ENCODE data around the gene IGF2R. TPM values are rescaled to one million over a fixed set of nuclear protein-coding genes. Genes with fewer than 3 reads are reported as not detected.

The IGF2R gene
- total RNA-seq, 1 experiment from 2014 or later = 84.3 TPM

DNA sequence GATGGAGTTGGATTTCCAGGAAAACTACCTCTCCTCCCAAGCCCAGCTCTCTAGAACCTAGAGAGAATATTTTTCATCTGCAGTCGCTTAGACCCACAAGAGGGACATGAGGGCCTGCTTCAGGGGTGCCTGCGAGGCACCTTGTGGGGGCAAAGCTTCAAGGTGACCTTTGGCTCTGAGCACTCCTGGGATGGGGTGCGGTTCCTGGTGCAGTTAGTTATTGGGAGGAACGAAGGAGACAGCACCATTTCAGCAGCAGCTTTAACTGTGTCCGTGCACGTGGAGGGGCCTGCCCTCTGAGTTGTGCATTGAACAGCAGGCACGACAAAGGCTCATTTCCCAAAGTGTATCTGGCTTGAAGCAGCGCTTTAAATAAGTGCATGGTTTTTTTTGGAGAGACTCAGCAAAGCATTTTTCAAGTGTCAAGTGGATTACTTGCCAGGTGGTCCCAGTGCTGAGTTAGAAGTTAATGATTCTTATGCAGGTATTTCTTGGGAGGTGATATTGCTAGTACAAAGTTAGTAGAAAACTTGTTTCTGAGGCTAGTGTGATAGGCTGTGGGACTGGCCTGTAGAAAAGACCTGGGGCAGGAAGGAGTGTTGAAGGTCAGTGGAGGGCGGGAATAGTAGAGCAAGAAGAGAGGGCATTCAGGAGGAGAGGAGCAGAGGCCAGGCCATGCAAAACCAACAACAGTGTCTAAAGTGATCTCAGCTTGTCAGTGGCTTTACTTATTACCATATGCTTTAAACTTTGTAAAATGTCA is 3.8 kb downstream of the IGF2R start:
- DNase-seq (ENCODE audit: extremely low read depth, low read depth) = no peak

DNA sequence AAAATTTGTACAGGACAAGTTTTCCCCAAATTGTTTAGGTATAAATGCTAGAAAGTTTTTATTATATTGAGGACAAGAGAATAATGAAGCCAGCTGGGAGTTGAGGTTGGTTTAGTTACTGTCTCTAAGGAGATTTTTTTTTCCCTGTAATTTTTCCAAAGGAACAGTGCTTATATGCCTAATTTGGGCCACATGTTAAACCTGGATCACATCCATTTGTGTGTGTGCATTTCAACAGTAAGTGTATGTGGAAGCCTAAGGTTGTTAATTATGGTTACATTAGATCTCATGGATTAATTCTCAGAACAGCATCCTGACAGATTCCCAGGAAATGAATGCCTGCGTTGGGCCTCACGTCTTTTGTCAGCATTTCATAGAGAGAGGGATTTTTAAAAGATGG is 4.5 kb downstream of the IGF2R start:
- no peak for DNase-seq (ENCODE audit: extremely low read depth, low read depth)

DNA sequence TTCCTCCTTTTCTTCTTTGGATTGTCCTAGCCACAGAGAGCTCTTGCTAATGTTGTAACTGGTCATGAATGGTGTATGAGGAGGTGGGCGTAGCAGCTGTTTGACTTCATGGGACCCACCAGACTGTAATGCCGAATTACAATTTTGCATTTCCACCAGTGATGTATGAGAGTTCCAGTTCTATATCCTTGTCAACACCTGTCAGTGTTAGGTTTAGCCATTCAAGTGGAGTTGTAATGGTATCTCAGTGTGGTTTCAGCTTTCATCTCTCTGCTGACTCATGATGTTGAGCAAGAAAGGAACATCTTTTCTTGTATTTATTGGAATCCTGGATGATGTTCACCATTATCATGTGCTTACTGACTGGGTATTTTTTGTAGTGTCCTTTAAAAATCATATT is 5.1 kb downstream of the IGF2R start:
- DNase-seq (ENCODE audit: extremely low read depth, low read depth) = peak; percentile 30

DNA sequence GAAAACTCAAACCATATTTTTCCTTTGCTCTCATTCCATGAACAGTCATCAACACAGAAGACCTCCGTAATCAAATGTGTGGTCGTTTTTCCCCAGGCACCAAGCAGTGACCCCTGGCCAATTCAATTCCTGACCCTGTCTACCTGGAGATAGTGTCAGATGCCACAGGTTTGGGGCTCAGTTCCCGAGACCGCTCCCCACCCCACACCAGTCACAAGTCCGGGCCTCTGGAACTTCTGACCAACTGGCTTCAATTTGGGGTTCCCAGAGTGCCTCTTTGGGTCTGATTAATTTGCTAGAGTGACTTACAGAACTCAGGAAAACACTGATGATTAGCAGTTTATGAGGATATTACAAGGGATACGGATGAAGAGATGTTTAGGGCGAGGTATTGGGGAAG is 6.0 kb downstream of the IGF2R start:
- no peak for DNase-seq (ENCODE audit: extremely low read depth, low read depth)

DNA sequence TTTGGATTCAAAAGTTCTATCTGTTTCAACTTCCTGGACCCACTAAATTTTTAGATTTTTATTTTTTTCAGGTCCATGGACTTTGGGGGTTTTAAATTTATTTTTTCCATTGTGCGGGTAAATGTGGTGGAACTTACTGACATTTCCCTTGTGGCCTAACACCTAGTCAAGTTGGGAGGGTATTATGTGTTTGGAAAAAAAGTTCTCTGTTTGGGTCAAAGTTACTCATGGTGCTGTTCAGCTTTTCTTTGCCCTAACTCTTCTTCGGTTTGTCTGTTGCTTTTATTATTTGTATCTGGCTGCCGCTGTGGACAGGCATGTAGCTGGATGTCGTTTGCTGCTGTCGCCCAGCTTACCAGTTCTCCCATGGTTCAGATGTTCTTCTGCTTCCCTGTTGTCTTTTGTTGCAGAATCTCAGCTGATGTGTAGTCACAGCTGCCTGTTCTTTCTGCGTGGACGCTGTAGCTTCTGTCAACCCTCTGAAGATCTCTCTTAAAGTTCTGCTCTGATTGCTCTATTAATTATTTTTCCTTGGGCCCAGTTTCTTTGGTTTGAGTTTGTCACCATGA is 7.9 kb downstream of the IGF2R start:
- no peak for DNase-seq (ENCODE audit: extremely low read depth, low read depth)

DNA sequence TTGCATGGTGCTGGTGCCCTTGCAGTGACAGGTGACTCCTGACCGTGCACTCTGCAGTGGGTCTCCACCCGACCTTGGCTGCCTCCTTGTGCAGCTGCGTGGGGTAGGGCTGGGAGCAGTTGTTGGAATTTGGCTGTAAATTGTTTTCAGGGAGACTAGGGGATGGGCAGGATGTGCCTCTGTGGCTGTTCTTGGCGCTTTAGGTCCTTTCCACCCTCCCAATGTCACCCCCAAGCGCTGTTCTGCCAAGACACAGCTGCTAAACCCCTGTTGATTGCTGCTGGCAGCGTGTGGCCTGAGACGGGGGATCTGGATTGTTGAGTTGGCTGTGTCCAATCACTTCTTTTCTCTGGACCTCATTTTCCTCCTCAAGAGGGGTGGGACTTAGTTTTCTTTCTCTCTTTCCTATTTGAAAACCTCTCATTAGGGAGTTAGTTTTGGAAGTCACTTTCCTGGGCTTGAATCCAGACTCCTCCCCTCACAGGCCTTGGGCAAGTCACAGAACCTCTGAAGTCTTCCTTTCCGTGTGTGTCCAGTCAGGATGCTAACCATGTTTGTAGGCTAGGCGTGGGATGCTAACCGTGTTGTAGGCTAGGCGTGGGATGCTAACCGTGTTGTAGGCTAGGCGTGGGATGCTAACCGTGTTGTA is 8.5 kb downstream of the IGF2R start:
- no peak for DNase-seq (ENCODE audit: extremely low read depth, low read depth)

DNA sequence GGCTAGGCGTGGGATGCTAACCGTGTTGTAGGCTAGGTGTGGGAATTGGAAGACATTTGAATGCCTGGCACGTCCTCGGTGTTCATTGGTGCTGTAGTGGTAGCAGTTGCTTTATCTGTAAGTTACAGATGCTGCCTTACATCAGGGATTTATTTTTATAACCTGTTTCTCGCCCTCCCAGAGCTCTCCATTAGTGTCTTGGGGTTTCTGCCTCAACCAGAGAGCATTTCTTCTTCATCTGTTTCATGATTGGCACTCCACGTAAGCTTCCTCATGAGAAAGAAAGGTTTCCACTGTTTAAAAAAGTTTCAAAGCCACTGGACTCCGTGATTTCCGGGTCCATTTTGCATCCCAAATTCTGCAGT is 9.0 kb downstream of the IGF2R start:
- DNase-seq (ENCODE audit: extremely low read depth, low read depth) = no peak

DNA sequence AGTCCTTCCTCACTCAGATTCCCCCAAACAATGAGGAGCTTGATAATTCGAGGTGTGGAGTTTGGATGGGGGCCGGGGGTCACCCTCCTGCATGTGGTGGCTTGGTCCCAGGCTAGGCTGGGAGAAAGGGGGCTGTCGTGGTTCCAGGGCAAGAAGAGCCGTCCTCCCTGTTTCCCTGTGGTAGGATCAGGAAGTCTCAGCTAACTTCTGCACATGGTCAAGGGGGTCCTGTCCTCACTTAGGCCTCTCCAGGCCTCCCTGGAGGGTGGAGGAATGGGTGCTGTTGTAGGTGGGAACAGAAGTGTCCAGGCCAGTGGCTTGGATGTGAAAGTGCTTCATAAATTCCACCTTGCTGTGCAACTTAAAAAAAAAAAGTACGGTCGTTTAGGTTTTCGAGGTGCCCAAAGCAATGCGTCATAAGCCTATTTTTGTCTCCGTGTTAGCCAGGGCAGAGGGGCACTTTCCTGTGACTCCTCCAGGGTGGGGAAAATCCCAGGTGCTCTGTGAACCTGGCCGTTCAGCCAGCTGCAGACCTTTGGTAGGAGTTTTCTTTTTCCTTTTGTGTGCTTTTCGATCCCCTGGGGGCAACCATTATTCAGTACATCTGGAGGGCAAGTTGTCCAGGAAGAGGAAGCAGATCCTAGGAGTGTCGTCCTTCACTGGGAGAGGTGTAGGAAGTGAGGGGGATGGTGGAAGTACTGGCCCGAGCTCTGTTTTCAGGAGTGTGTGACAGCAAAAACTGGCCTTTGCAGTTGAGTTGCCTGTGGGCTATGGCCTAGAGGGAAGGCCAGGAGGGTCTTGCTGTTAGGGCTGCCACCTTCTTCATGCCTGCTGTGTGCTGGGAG is 9.6 kb downstream of the IGF2R start:
- DNase-seq (ENCODE audit: extremely low read depth, low read depth) = no peak

DNA sequence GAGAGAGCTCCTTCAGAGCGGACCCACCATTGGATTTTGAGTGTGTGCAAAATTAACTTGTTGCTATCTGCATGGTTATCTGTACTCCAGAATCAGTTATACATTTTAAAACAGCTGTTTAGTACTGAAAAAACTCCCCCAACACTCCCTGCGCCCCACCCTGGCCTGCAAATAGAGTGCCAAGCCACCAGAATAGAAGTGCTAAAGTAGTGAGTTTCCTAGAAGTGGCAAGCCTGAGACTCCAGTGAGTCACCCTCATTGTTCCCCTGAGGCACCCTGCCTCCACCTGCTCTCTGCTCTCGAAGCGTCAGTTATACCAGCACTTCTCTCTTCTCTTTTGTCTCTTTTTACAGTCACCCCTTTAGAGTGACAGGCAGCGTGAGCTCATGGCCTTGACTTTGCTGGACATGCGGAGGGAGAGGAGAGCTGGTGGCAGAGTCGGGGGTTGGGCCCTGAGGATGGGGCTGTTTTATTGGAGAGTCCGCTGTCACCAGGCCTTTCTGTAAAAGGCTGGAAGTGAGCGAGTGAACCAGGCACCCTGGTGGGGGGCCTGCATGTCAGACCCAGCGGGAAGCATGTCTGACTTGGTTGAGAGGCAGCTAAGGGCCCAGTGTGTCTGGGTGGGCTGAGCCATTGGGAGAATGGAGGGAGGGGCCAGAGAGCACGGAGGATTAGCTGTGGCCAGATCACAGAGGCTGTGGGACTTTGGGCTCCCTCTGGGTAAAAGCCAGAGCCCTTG is 10.4 kb downstream of the IGF2R start:
- DNase-seq (ENCODE audit: extremely low read depth, low read depth) = no peak

DNA sequence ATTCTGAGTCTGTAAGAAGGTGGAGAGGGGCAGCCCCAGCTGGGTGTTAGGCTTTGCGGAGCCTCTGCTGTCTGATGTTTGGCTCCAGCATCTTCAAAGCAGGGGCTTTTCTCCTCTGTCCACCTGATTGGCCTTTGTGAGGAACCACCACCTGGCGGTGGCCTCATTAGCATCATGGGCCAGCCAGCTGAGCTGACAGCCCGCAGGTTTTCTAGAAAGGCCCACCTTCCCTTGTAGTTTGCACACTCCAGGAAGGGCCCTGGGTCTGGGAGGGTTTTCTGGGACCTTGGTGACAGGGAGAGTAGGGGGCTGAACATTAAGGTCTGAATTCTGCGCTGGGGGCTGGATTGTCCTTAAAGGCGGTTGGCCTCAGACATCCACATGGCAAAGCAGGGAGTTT is 11.6 kb downstream of the IGF2R start:
- DNase-seq (ENCODE audit: extremely low read depth, low read depth) = no peak

DNA sequence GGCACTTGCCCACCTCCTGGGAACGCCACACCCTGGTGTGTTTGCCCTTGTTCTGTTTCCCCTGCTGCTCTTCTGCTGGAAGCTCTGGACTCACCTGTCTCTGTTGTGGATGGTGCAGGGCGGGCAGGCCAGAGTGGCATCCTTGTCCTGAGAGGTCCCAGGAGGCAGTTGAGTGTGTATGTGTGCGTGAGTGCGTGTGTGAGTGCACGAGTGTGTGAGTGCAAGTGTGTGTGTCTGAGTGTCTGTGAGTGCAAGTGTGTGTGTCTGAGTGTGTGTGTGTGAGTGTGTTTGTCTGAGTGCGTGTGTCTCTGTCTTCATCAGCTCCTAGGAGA is 12.2 kb downstream of the IGF2R start:
- DNase-seq (ENCODE audit: extremely low read depth, low read depth) = no peak

DNA sequence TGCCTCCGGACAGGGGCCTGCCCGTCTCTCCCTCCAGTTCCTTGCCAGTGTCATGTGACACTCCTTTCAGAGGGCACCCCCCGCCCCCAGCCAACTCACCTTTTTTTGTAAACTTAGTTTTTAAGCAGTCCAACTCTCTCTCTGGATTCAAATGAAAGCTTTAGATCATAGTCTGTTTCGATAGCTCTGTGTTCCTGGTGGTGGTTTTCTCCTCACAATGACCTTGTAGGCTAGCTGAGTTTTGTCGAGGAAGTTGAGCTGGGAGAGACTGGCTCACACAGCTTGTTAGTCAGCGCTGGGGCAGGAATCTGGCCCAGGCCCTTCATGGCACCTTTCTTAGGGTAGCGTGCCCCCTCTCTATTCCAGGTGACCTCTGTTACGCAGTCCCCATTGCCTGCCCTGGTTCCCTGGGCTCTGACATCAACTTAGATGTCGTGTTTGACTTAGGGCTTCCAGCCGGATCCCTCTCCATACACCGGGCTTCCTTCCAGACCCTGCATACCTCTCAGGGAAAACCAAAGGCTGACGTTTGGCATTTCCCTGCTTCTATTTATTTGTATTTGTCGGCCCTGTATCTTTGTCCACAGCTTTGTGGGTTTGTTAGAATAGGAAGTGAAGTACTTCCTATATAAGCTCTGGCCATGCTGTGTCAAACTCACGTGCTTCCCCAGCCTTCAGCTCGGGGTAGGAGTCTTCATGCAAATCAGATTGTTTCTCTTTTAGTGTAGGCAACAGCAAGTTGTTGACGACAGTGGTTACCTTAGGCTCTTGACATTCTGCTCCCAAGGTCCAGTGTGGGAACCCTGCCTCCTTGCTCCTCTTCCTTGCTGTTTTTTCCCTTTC is 12.7 kb downstream of the IGF2R start:
- DNase-seq (ENCODE audit: extremely low read depth, low read depth) = no peak

DNA sequence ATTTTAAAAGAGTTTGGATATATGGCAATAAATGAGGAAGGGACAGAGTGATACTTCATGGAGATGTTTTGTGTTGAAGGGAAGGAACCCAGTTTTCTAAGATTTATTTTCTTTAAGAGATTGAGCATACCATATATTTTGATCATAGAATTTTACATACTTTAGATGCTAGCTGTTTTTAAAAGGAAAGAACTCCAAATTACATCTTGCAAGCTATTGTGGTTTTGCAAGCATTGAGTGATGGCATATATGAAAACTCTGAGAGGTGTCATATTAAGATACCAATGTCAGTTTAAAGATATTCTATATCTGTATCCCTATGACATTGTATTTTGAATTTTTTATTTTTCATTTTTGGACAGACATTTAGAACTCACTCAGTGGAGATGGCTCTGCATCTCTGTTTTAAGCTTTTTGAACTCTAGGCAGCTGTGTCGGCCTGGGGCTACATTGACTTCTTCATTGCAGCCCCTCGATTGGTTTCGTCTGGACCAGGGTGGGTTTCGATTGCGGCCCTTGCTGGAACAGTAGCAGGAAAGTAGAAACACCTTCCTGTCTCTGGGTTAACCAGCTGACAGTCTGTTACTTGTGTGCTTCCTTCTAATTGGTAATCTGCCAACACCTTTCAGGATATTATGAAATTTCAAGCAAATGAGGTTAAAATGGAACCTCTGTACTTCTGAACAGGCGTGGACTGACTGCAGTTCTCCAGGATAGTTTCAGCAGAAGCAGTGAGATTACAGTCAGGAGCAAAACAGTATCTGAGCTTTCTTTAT is 14.0 kb downstream of the IGF2R start:
- no peak for DNase-seq (ENCODE audit: extremely low read depth, low read depth)

DNA sequence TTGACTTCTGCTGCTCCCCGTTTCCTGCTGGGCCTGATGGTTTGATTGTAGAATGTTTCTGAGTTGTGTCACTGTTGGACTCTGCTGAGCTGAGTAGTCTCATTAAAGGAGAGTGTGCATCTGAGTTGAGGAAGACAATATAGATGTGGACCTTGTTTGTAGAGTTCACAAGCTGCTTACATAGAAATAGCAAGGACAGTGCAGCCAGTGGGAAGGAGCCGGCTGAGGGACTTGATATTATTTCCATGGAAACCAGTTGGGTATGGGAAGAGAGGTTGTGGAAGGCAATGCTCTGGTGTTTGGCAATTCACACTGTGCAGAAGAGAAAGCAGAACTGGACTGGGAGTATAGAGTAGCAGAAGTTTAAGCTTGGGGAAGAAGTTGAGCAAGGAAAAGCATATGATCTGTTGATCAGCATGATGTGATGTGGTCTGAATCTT is 14.8 kb downstream of the IGF2R start:
- no peak for DNase-seq (ENCODE audit: extremely low read depth, low read depth)

DNA sequence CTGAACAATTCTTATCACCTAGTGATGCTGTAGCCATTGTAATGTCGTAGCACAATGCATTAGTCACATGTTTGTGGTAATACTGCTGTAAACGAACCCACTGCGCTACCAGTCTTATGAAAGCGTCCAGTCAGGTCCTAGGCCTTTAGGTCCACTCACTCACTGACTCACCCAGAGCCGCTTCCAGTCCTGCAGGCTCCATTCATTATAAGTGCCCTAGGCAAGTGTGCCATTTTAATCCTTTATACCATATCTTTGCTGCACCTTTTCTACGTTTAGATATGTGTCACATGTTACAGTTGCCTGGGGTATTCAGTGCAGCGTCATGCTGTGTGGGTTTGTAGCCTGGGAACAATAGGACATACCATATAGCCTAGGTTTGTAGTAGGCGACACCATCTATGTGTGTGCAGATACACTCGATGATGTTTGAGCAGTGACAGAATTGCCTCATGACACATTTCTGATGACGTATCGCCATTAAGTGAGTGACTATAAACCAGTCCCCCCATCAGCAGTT is 15.4 kb downstream of the IGF2R start:
- no peak for DNase-seq (ENCODE audit: extremely low read depth, low read depth)

DNA sequence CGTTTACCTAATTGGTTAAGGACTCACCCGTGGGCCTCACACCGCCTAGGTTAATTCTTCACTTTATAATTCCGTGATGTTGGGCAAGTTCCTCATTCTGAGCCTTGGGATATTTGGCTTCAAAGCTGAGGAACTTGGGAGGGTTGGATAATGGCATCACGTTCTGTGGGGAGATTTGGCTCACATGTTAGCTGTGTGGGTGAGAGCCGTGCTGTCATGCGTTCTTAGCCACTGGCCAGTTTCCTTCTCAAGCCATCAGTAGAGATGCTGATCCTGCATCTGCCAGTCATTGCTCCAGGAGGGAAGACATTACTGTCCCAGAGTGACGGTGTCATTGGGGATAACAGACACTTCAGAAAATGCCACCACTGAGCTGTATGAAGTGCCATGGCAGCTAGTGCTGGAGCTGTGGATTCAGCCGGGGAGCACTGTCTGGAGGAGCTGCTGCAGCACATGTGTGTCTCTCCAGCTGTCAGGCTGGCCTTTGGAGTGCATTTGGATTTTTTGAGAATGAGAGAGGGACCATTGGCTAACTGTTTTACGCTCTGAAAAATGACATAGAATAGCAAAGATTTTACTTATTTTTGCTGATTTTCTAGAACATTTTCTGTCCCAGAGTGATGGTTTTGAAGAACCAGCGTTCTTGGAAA is 16.5 kb downstream of the IGF2R start:
- no peak for DNase-seq (ENCODE audit: extremely low read depth, low read depth)

DNA sequence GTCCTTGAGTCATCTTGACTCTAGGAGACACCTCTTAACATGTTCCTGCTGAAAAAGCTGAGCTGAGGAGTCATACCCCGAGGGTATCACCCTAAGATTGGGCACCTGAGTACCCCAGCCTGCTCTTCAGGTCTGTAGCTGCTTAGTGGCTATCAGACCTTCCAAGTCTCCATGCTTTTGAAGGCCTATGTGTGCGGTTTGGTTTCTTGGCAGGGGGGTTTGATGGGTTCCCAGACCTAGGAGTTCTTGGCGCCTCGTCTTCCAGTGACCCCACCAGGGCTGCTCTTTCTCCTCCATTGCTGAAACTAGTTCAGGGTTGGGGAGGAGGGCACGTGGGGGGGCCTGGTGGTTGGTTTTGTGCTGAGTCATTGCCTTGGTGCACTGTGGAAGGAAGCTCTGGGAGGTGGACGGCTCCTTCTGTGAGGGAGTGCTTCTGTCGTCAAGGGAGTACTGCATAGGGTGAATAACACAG is 20.1 kb downstream of the IGF2R start:
- no peak for DNase-seq (ENCODE audit: extremely low read depth, low read depth)

All from NCI-H460 (cell line).